Kidney capillary endothelial cell (primary cell): ENCODE measurements around the gene TM6SF1.
"Not testable (repeated sequence)": the region's sequence is repeated elsewhere in the genome, so short reads cannot be mapped to it uniquely, and the experiment has no call there.

Experiments
- DNase-seq: peaks from one replicate; pipeline ENCODE4 v3.0.0-alpha.2; 2018; ENCODE audit warnings: low spot score

TM6SF1 gene

DNA sequence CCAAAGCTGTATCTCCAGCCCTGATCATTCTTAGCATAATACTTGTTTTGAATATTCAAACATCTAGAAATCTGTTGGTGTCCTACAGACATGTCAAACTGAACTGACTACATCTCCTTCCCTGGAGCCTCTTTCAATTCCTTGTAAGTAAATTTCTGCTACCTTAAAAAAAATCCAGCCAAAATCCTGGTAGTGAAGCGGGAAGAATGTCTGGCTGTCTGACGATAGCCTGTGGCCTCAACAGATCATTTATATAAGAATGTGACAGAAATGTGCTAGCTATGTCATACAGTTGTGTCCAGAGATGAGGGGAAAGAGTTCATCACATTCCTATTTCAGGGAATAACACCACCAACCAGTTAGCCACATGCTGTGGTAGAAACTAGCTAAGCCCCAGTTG lies 18.6 kb upstream of the TM6SF1 start:
- no peak for DNase-seq

DNA sequence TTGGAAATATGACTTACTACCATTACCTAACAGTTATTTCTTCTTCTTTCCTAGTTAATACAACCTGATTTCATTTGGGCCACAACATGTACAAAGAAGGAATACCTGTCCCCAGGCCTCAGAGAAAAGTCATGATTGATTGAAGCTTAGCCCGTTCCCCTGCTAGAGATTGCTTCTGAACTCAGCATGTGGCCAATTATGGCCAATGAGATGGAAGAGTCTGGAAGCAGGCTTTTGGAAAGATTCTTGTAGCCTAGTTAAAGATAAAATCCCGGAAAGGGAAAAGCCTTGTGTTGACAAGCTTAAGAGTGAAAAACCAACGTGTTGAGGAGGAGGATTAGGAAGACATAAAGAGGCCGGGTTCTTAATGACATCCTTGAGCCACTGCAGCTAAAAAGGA lies 17.0 kb upstream of the TM6SF1 start:
- no peak for DNase-seq

DNA sequence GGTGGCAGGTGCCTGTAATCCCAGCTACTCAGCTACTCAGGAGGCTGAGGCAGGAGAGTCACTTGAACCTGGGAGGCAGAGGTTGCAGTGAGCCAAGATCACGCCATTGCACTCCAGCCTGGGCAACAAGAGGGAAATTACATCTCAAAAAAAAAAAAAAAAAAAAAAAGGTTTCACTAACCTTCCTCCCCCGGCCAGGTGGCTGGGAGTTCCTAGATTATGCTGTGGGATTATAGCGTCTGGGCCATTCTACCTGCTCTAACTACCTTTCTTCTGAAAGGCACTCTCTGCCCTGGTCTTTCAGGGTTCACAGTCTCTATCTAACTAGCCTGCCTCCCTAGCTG lies 15.5 kb upstream of the TM6SF1 start:
- DNase-seq: not testable (repeated sequence)

DNA sequence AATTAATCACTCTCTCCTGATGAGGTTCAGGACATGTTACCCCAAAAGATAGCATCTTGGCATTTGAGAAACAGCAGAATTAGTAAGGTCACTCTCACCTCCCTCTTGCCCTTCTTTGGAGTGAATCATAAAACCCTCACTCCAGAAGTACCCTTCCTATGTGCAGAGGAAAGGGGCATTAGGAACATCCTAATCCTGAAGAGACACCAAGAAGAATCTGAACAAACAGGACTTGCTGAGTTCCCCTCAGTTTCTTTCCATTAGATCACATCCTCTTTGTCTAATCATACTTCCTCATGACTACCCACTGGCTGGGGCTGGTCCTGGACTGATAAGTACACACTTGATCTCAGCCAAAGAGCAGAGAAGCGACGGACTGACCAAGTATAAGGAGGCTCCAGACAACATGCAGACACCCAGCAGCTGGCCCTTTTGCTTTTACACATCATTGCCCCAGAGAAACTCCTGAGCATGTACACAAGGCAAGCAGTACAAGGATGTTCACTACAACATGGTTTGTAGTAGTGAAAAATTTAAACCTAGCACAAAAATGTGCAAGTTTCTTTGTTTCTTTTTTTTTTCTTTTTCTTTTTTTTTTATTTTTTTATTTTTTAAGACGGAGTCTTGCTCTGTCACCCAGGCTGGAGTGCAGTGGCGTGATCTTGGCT lies 15.0 kb upstream of the TM6SF1 start:
- peak; percentile 94 for DNase-seq

DNA sequence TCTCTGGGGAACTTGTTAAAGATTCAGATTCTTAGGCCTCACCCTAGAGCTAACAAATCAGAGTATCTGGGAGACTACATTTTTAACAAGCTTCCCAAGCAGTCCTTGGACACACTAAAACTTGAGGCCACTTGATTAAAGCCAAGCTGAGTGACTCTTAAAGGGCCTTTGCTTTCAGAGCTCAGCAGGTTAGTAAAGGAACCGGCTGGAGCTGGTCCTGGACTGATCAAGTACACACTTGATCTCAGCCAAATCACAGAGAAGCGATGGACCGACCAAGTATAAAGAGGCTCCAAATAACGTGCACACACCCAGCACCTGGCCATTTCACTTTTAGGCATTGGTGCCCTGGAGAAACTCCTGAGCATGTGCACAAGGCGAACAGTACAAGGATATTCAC lies 12.9 kb upstream of the TM6SF1 start:
- DNase-seq: no peak

DNA sequence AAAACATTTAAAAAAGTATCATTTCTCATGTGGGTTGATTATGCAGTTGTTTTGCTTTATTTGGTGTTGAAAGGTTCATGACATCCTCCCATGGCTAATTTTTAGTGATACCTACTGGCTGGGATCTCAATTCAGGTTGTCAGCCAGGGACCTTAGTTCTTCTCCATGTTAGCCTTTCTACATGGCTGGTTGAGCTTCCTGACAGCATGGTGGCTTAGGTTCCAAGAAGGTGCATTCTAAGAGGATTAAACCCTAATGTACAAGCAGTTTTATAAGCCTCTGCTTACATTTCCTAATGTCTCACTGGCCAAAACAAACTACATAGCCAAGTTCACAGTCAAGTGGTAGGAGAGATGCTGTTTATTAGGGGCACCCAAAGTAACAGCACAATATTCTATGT lies 9.4 kb upstream of the TM6SF1 start:
- no peak for DNase-seq

DNA sequence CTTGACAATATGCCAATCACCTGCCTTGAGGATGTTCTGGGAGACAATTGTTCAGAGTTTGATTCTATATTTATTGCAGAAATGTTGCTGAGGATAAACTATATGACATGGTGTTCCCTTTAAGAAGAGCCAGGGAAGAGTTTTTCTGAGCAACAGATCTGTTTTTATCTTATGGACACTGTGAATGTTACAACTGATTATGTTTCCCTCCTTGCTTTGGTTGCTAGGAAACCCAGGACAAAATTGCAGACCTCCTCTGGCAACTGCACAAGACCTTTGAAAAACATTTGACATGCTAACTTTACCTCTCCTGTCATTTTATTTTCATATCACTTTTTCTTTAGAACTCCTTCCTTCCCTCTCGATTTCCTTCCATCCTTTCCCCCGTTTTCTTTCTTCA lies 8.2 kb upstream of the TM6SF1 start:
- DNase-seq: no peak

DNA sequence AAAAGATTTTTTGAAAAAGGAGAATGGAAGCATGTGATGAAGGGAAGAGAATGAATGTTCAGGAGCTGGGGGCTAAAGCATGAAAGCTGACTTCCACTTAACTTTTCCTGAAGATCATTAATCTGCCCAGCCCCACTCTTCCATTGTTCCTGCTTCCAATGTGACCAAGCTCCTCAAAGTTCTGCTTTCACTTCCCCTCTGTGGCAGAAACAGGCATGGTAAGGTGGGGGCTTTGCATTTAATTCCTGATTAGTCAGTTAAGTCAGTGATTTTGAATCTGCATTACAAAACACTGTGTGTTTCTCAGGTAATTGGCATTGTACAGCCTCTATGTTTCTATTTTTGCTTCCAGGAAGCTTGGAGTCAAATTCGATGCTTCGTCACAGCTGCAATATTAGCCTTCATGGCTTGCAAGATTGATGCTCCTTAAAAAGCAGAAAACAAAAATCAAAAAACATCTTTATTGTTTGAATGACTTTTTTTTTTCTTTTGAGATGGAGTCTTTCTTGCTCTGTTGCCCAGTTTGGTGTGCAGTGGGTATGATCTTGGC lies 7.3 kb upstream of the TM6SF1 start:
- DNase-seq: no peak

DNA sequence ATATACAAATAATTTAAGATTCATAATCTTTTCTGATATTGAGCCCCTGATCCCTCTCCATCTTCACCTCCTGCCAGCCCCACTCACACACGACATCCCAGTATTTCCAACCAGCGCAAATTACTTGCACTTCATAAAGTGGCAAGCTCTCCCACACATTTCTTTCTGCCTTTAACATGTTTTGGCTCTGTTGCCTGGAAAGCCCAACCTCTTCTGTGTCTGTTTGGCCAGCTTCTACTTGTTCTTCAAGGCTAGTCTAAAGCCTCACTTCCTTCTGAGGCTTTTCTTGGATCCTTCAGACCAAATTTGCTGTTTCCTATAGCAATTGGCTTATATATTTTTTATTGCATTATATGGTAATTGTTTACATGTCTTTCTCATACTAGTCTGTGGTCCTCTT lies 5.1 kb upstream of the TM6SF1 start:
- DNase-seq: no peak

DNA sequence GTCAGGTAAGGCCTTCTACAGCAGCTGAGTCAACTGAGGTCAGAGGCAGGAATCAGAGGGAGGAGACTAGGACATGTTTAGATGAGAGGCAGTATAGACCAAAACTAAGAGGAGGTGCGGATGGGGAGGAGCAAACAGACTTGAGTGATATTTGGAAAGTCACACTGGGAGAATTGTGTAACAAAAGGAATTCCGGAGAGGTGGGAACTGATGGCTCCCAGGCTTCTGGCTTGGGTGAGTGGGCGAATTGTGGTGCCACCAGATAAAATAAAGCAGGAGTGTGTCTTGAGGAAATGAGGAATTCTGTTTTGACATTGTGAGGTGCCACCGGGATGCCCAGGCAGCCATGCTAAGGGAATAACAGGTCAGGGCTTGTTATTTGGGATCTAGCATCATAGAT lies 3.3 kb upstream of the TM6SF1 start:
- no peak for DNase-seq

DNA sequence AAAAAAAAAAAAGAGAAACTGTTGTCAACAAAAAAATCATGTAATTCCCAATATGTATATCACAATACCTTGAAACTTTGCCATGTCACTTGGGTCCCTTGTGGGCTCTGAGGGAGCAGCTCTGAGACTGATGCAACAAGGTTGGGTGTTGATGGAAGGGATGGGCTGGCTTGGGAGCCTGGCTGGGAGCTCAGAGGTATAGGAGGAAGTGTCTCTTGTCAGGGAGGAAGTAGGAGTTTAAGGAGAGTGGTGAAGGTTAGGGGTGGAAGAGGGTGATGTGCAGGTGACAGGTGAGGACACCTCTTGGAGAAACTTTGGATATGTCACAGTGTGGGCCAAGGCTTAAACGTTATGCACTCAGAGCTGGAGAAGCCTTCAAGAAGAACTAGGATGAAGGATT lies 2.0 kb upstream of the TM6SF1 start:
- no peak for DNase-seq

DNA sequence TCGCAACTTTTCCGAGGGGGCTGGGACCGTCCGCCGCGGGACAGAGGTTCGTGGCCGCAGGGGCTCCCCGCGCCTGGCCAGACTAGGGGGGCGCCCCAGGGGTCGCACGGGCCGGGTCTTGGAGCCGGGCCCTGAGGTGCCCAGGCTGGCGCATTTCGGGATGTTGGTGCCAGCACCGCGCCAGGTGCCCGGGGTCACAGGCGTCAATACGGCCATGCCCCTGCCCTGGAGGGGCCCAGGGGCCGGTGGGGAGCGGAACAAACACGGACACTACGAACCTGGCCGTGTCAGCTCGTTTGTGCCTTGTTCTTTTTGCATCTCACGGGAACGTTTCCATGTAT lies 366 bp downstream of the TM6SF1 start:
- no peak for DNase-seq

DNA sequence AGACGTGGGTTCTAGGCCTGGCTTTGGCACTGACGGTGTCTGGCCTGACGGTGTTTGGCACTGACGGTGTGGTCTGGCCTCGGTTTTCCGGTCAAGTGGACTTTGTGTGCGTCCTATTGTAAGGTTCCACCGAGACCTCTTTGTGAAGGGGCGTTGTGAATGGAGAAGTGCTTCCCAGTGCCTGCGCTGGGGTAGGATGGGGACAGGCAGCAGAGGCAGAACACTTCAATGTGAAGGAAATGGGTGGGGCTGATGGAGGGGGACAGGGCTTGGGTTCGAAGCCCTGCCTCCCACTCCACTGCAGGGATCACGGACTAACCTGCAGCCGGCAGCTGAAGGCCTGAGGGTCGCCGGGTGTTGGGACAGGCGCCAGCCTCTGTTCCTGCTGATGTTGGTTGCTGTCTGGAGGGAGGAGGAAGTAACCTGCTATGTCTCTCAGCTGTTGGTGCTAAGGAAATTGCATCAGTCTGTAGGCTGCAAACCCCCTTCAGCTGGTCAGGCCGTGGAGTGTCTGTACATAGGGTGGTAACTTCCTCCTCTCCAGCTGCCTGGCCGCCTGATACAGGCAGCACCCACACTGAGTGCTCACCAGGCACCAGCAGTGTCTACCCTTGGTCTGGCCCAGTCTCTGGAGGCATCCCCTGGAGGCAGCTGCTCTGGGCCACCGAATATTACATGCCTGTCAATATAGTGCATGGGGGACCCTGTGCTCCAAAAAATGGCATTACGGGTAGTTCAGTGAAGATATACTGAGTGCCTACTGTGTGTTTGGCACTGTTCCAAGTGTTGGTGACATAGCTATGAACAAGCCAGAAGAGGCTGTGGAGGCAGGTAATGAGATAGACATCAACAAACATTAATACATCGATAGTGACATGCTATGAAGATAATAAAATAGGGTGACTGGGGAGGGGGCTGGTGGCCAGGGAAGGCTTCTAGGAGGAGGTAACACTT lies 1.1 kb downstream of the TM6SF1 start:
- DNase-seq: peak; percentile 95

DNA sequence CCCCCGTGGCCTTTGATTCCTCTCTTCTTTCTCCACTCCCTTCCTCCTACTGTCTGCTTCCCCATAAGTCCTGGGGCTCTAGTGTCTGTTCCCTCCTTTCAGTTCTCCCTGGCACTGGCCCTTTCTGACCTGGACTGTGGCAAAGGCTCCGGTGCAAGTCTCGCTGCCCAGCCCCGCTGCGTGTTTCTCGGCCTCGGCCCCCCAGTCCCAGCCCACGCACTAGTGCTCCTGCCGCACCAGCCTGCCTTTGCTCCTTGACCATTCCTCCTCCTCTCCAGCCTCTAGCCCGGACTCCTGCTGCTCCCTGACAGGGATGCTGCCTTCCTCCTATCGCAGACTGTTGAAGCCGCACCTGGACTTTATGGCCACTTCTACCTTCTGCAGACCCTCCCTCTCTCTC lies 2.1 kb downstream of the TM6SF1 start:
- DNase-seq: no peak

DNA sequence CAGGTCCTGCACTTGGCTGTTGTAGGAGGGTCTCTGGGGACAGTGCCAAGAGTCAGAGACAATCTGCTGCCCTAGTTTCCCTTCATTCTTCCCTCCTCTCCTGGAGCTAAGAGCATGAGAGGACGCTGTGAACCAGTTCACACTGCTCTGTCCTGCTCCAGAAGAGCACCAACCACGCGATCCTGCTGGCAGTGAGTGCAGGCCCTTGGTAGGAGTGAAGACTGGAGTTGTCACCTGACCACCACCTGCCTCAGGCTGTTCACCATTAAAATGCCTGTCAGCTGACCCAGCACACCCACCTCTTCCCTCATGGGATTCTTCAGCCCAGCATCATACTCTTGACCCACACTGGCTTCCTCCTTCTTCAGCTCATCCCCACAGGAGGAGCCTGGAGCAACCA lies 2.9 kb downstream of the TM6SF1 start:
- DNase-seq: no peak

DNA sequence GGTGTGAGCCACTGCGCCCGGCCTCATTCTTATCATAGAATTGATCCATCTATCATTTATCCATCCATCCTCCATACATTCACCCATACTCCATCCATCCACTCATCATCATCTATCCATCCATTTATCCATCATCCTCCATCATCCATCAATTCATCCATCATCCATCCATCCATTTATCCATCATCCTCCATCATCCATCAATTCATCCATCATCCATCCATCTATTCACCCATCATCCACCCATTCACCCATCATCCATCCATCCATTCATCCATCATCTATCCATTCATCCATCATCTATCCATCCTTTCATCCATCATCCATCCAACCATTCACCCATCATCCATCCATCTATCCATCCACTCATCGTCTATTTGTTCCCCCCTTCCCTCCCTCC lies 3.7 kb downstream of the TM6SF1 start:
- no peak for DNase-seq

DNA sequence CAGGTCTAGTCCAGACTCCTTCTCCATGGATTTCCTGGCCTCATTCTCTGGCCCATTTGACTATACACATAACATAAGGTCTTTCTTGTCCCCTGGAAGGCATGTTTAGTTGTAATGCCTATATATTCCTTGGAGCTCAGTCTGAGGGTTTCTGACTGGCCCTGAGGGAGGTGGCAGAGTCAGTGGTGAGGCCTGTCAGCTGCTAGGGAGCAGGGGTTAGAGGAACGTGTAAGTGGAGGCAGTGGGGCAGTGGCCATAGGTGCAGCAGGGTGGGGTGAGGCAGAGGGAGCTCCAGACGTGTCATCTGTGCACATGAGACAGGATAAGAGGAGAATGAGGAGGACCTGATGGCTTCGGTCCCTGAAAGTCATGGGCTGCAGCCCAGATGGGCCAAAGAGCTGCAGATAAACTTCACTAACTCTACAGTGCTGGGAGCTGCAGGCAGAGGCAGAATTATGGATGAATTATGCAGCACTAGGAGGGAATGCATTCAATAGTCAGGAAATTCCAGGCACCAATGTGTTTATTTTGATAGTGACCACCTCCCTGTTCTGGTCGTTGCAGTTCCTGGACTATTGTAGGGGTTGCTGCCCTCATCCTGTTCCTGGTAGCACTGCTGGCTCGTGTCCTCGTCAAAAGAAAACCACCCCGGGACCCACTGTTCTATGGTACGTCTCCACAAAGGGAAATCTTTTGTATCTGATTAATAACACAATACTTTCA lies 4.9 kb downstream of the TM6SF1 start:
- DNase-seq: peak; percentile 56

DNA sequence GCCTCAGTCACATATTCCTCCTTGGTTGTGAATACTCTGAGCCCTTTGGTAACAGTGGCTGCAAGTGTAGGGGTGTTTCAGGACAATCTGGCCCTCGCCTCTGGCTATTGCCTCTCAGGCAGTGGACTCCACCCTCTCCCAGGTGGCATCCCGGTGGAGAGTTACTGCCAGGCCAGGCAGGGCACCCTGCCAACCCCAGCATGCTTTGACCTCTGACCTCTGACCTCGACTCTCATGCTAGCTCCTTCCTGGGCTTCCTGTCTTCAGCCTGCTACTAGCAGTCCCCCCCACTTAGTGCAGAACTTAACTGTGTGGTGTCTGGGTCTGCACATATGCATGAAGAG lies 5.5 kb downstream of the TM6SF1 start:
- DNase-seq: no peak

DNA sequence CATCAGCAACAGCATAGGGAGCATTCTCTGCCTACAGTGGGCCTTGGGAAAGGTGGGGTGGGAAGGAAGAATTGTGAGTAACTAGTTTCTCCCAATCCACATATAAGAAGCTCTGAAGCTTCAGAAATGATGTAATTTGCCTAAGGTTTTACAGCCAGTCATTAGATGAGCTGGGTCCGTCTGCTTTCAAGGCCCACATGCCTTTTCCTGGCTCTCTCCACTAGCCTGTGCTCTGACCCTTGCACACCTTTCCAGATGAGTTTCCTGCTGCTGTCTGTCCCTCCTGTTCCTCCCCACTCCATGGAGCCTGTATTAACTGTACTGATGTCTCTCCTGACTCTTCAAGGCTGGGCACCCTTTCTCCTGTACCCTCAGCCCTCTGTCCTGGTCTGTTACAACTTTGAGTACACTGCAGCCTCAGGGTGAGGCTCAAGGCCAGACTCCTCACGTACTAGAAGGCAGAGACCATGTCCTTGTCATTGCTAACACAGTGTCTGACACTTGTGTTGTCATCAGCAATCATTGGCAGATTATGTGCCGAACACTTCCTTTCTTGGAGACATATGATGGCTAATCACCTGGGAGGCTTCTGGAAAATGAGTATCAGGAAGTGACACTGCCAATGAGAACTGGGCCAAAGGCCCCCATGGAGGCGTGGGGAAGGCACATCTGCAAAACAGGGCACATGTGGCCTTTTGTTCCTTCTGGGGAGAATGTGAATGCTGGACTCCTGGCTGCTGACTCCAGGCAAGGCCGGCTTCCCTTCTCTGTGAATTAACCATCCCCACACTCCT lies 6.6 kb downstream of the TM6SF1 start:
- peak; percentile 42 for DNase-seq

DNA sequence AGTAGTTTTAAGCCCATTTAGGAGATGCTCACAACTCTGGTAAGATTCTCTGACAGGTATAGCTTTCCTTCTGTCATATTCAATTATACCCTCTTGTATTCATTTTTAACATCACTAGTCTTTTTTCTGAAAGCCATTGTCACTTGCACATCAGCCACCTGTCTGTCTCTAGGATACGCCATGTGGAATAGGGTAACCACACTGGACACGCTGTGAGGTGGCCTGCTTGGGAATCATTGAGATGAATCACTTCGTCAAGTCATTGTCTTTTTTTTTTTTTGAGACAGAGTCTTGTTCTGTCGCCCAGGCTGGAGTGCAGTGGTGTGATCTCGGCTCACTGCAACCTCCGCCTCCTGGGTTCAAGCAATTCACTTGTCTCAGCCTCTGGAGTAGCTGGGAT lies 7.4 kb downstream of the TM6SF1 start:
- DNase-seq: no peak

DNA sequence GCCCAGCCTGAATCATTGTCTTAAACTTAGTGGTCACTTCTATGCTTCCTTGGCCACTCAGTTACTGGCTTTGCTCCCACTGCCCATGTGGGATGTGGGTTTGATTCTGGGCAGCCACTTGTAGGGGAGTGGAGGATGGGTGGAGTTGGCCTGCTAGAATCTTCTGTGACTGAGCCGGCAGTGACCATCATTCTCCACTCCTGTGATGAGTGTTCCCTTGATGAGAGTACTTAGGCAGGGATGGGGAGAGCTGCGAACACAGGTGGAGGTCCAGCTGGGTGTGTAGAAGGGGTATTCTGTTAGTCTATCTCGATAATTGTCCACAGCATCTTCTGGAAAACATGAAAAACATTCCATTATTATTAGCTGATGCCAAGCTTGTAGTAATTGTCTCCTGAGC lies 8.0 kb downstream of the TM6SF1 start:
- DNase-seq: no peak
